ENCODE data around the gene HOXD1.

Gene HOXD1

DNA sequence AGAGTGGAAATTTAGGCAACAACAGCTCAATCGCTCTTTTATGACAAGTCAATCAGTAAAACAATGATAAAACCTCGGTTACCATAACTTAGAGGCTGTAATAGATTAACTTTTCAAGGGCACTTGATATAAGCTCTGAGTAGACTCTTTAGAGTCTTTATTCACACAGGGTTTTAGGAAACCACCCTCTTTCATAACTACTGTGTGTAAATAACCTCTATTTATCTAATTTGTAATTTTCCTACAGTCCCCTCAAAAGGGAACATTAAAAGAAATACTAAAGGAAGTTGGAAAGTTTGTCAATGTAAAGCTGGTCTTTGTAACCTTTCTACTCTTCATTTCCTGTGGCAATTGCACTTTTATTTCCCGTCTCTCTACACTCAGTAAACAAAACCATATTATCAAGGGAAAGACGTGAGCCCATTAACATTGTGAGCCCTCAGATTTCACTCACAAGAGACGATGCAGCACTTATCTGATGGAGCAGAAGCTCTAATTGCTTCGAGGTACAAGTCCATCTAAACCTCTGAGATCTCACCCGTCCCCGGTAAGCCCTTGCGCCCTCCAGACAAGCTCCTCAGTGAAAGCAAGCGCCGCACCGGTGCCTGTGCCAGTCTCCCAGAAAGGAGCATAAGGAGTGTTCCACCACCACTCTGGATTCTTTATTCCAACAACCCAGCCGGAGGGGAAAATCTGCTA is 1.1 kb upstream of the HOXD1 start:
- no peak for DNase-seq

DNA sequence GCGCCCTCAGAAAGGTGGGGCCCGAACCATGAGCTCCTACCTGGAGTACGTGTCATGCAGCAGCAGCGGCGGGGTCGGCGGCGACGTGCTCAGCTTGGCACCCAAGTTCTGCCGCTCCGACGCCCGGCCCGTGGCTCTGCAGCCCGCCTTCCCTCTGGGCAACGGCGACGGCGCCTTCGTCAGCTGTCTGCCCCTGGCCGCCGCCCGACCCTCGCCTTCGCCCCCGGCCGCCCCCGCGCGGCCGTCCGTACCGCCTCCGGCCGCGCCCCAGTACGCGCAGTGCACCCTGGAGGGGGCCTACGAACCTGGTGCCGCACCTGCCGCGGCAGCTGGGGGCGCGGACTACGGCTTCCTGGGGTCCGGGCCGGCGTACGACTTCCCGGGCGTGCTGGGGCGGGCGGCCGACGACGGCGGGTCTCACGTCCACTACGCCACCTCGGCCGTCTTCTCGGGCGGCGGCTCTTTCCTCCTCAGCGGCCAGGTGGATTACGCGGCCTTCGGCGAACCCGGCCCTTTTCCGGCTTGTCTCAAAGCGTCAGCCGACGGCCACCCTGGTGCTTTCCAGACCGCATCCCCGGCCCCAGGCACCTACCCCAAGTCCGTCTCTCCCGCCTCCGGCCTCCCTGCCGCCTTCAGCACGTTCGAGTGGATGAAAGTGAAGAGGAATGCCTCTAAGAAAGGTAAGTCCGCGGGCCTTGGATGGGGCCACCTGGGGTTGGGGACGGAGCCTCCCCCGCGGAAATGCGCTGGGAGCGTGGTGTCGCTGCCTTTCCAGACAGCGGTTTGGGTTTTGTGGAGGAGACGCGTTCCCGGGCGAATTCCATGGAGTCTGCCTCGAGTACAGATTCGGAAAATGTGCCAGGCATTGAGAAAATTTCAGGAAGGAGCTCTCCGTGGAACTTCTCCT is 559 bp downstream of the HOXD1 start:
- no peak for DNase-seq

DNA sequence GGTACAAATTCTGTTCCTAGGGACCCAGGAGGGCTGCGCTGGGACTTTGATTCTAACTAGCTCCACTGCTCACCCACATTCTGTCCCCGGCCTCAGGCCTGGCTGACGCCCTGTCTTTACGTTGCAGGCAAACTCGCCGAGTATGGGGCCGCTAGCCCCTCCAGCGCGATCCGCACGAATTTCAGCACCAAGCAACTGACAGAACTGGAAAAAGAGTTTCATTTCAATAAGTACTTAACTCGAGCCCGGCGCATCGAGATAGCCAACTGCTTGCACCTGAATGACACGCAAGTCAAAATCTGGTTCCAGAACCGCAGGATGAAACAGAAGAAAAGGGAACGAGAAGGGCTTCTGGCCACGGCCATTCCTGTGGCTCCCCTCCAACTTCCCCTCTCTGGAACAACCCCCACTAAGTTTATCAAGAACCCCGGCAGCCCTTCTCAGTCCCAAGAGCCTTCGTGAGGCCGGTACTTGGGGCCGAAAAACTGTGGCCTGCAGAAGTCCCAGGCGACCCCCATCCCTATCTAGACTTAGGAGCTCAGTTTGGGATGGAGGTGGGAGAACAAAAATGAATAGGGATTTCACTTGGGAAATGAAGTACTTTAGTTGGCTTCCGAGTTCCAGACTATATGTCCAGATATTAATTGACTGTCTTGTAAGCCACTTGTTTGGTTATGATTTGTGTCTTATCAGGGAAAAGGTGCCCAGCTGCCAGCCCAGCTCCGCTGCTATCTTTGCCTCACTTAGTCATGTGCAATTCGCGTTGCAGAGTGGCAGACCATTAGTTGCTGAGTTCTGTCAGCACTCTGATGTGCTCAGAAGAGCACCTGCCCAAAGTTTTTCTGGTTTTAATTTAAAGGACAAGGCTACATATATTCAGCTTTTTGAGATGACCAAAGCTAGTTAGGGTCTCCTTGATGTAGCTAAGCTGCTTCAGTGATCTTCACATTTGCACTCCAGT is 1.5 kb downstream of the HOXD1 start:
- DNase-seq = peak; percentile 48

DNA sequence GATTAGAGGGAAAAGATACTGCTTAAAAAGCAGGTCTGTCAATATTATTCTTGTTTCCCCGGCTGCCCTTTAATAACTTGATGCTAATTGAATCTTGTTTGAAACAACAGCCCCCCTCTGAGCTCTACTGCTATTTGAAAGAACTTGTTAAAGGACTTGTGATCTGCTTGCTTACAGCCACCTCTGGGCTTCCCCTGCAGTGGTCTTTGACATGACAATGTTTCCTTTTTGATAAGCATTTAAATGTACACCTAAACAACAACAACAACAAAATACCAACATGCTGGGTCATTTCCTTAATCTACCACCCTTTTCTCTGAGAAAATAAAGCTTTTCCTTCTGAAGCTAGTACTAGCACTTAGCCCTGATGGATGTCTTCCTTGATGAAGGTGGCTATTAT is 3.9 kb downstream of the HOXD1 start:
- no peak for DNase-seq

DNA sequence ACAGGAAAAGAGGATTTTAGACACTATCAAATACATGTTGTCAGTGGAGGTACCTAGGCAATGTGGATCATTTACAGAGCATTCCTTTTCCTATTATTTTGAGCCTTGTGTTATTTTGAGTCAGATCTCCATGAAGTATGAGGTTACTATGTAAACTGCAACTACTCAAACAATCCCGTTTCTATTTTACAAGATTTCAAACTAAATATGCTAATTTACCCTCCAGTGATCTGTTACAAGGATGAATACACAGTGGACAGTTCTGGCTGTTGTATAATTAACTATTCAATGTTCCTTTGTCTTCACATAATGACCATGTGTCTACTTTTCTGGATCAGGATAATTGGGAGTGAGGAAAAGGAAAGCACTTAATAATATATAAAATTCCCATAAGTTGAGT is 4.6 kb downstream of the HOXD1 start:
- no peak for DNase-seq

DNA sequence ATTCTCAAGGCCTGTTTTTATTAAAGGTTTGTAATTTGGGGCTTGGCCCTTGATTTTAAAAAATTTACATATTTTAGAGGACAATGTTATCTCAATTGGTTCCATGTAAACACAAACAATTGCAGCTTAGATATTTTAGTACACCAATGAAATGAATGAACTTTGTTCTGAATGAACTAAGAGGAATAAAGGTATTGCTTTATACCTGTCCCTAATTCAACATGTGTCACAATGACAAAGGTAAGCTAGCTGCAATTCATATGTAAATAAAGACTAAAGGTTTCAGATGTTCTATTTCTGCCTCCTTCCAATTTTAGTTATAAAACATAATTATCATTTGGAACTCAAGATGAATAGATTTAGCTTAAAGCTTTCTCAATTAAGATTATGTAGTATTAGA is 11.4 kb downstream of the HOXD1 start:
- no peak for DNase-seq

DNA sequence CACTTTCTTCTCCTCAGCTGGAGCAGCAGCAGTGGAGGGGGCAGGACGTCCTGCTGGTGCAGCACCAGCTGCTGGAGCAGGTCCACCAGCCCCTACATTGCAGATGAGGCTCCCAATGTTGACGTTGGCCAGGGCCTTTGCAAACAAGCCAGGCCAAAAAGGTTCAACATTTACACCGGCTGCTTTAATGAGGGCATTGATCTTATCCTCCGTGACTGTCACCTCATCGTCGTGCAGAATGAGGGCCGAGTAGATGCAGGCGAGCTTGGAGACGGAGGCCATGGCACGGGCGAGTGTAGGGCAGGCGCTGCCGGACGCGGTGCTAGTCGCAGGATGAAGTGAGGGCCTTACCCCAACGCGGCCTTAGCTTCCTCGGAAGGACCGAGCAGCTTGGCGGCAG is 12.5 kb downstream of the HOXD1 start:
- no peak for DNase-seq

DNA sequence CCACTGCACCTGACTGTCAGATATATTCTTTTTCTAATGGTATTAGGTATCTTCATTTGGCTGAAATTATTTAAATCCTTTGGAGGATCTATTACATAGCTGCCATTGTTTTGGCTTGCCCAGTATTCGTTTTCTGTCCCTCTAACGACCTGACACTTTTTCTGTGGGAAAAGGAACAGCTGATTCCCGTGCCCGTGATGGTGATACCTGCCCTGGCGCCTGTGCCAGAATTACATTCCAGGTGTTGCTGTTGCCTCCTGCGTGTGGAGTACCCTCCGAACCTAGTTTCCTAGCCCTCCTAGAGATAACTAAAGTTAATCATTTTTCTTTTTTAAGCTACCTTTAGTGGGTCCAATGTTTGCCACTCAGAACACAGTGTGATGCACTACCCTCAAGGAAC is 14.0 kb downstream of the HOXD1 start:
- no peak for DNase-seq

DNA sequence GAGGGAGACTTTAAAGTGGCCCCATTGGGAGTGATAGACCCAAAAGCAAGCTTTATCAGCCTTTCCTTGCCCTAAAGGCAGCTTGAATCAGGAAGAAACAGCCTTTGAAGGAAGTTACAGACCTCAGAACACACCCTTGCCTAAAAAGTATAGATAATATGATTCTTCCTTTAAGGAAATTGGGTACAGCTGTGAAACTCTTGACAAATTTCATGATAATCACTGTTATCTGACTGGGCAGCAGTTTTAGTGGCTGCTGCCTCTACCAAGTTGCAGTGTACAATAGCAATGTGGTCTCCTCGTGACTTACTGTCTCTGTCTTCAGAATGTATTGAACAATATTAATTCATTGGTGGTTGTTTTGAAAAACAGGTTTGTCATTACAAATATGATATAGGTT is 16.7 kb downstream of the HOXD1 start:
- DNase-seq = peak; percentile 77

DNA sequence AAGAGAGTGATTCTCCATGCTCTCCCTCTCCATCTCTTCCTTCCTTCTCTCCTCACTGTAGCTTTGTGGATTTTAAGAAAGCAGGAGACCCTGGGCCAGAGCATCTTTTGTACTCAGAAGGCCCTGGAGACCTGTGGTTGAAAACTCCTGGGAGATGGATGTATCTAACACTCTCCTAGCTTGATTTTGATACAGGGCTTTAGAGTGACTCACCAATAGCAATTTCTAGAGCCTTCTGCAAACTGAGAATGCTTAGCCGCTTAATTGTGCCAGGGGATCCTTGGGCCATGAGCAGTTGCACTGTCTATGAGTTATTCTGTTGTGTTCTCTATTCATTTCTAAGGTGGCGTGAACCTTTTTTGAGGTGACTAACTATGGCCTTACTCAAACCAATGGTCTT is 17.7 kb downstream of the HOXD1 start:
- no peak for DNase-seq

DNA sequence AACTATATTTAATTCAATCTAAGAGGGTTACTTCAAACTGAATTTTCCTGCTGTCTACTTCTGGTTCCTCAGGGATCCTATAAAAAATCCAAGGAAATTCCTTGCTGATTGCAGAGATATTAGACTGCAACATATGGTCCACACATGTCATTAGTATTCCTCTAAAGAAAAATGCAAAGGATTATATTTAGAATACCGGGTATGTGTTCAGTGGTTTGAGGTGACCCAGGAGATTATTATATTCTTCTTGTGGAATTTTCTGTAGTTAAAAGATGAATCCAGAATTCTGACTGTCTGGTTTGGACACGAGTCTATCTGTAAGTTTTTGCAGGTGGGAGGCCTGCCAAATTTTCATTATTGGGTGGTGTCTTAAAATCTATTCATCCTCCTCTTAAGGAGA is 18.2 kb downstream of the HOXD1 start:
- no peak for DNase-seq

DNA sequence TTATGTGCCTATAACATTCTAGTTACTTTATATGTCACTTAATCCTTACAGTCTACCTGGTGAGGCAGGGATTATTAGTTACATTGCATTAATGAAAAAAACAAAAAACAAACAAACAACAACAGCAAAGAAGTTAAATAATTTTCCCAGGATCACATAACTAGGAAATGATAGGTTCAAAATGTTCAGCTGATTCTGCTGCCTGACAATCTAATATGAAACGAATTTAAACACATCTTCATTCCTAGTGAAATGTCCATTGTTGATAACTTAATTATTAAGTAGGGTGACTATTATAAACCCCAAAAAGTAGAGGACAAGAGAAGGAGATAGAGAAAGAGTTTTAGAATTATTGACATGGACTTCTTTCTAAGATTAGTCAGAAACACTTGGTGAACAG is 22.6 kb downstream of the HOXD1 start:
- no peak for DNase-seq

DNA sequence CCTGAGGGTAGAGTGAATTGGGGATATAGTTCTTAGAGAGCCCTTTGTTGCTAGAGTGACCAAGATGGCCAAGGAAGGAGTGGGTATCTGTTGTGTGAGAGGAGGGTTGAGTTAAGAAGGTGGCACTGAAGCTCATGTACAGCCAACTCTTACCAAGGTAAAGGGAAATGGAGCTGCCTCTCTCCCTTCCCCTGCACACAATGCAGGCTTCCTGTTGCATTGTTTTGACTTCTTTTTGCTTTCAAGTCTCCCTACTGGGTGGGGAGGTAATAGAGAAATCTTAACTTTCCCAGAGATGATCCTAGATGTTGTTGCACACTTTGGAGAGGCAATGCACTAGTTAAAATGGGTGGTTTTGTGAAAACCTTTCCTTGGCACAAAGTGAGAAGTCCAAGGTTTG is 23.8 kb downstream of the HOXD1 start:
- no peak for DNase-seq

DNA sequence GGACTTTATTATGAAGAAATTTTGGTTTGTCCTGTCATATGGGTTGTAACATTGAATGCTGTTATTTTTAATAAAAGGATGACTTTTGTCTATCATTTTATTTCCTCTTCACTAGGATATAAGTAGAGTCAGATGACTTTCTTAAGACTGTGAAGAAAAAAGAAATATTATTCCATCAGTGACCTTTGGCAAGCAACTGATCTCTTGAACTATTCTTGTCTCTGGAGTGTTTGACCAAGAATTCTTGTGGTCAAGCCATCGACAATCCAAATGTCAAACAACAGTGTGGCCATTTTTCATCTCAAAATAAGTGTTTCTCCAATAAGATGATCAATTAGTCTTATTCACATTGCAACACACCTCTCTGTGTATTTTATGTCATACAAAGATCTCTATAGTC is 24.9 kb downstream of the HOXD1 start:
- DNase-seq = no peak

DNA sequence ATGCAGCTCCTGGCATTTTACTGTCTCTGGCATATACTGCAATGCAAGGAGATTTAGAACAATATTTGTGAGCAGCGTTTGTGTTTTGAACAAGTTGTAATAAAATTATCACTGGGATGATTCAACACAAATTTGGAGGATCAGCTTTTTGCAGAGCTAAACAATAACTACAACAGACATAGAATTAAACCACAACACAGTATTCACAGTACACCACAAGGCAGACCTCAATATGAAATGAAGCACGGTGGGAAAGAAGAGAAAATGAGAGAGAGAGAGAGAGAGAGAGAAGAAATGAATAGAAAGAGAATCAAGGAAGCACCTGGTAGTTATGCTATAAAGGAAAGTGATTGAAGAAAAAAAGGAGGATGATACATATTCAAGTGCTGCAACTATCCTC is 39.4 kb downstream of the HOXD1 start:
- DNase-seq = no peak

DNA sequence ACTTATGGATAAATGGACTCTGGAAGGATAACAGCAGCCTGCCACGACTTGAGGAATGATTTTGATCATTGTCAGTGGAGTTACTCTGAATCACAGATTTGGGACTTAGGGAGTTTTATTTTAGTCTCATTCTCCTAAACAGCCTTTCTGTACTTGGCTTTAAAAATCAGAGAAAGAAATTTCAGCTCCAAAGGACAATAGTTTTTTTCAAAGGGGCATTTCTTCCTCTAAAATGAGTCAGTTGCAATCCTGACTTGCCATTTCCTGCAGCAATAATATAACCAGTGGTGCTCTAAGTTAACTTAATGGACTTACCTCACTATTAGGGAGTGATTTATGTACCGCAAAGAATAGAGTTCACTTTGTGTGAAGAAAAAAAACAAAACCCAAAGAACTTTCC is 45.7 kb downstream of the HOXD1 start:
- no peak for DNase-seq

DNA sequence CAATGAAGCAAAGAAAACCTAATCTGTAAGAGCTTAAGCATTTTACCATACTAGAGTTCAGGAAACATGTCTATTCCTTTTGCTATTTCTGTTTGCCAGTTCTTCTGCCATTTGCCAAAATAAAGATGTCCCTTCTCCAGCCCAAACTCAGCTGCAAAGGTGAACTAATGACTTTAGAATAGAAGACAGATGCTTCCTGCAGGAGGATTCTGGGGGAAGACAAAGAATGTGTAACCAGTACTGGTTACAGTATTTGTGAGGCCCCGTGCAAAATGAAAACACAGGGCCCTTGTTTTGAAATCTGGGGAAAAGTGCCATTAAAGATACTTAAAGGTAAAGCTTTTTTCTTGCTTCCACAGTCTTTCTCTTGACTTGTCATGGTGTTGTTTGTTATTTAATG is 46.5 kb downstream of the HOXD1 start:
- DNase-seq = no peak

DNA sequence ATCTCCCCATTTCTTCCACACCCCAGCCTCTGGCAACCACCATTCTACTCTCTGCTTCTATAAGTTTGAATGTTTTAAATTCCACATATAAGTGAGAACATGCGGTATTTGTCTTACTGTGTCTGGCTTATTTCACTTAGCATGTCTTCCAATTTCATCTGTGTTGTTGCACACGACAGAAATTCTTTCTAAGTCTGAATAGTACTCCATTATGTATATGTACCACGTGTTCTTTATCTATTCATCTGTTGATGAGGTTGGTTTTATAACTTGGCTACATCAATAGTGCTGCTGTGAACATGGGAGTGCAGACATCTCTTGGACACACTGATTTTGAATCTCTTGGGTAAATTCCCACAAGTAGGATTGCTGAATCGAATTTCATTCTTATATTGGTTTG is 49.0 kb downstream of the HOXD1 start:
- DNase-seq = no peak

DNA sequence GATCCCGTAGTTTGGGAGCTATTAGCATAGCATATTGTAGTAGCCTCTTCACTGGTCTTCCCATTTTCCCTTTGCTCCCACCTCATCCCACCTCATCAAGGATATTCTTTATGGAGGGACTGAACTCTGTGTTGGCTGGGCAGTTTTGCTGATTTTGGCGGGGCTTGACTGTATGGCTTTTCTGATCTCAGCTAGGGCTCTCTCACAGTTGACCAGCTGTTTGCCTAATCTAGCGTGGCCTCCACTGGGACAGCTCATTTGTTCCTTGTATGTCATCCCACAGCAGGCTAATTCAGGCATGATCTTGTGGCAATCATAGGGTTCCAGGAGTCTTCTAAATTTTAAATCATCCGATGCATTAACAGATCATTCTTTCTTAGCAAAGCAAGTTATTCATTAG is 50.6 kb downstream of the HOXD1 start:
- DNase-seq = no peak

DNA sequence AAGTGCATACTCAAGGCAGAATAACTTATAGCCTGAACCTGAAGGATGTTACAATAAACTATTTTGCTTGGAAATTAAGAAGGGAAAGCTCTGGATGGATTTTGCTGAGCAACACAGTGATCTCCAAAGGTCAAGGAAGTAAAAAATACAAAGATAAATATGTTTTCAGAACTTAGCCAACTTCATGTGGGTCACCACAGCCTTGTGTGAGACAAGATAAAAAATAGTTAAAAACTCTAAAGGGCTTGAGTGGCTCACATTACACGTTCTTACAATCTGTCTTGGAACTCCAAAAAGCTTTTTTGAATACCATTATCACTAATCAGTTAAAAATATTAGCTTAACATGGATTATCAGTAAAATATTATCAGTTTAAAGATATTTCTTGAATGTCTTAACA is 51.8 kb downstream of the HOXD1 start:
- DNase-seq = peak; percentile 65
